Stimulated activated CD4-positive, alpha-beta T cell treated with anti-CD3 and anti-CD28 coated beads, Interleukin-2, amount 100 ng/mL, for 4 hours (primary cell): ENCODE measurements around the gene TLE4.

Experiments used
- DNase-seq: peaks from one replicate; pipeline ENCODE4 v3.0.0-alpha.2; 2020; ENCODE audit warnings: low read depth

Gene TLE4

GRCh38 chr9:79664375-79664831 lies 92.6 kb downstream of the TLE4 start:
- no peak for DNase-seq

GRCh38 chr9:79665369-79665768 lies 93.6 kb downstream of the TLE4 start:
- no peak for DNase-seq

- no peak for DNase-seq
Observed at GRCh38 chr9:79665931-79666330, 94.2 kb downstream of the TLE4 start.

- no peak for DNase-seq
Observed at GRCh38 chr9:79667120-79667519, 95.4 kb downstream of the TLE4 start.

GRCh38 chr9:79667817-79668436 lies 96.2 kb downstream of the TLE4 start:
- DNase-seq, result no peak

- DNase-seq, result no peak
Observed at GRCh38 chr9:79668956-79669355, 97.2 kb downstream of the TLE4 start.

GRCh38 chr9:79670269-79670961 lies 98.7 kb downstream of the TLE4 start:
- DNase-seq, result no peak

- no peak for DNase-seq
Observed at GRCh38 chr9:79671558-79671957, 99.8 kb downstream of the TLE4 start.

GRCh38 chr9:79672236-79672635 lies 100.5 kb downstream of the TLE4 start:
- DNase-seq, result no peak

GRCh38 chr9:79672891-79673290 lies 101.1 kb downstream of the TLE4 start:
- DNase-seq, result no peak

GRCh38 chr9:79673614-79674013 lies 101.8 kb downstream of the TLE4 start:
- no peak for DNase-seq

- no peak for DNase-seq
Observed at GRCh38 chr9:79674052-79674777, 102.5 kb downstream of the TLE4 start.

GRCh38 chr9:79681576-79681975 lies 109.8 kb downstream of the TLE4 start:
- DNase-seq, result no peak

GRCh38 chr9:79682076-79682736 lies 110.4 kb downstream of the TLE4 start:
- no peak for DNase-seq

- DNase-seq, result no peak
Observed at GRCh38 chr9:79684059-79684458, 112.3 kb downstream of the TLE4 start.

- no peak for DNase-seq
Observed at GRCh38 chr9:79684711-79685575, 113.2 kb downstream of the TLE4 start.

- DNase-seq, result no peak
Observed at GRCh38 chr9:79685577-79685976, 113.8 kb downstream of the TLE4 start.

- DNase-seq, result no peak
Observed at GRCh38 chr9:79686381-79687130, 114.8 kb downstream of the TLE4 start.

- DNase-seq, result no peak
Observed at GRCh38 chr9:79687131-79687447, 115.3 kb downstream of the TLE4 start.

GRCh38 chr9:79688363-79688762 lies 116.6 kb downstream of the TLE4 start:
- no peak for DNase-seq

- DNase-seq, result no peak
Observed at GRCh38 chr9:79689576-79689975, 117.8 kb downstream of the TLE4 start.
